Measurements from ENCODE around the gene NOB1. TPM values are rescaled to one million over a fixed set of nuclear protein-coding genes. Genes with fewer than 3 reads are reported as not detected.

The NOB1 gene
- 10 to 100 TPM; 20.6 to 36.0 TPM for total RNA-seq

GRCh38 chr16:69754469-69755310, at the start of gene NOB1:
Gene NOB1 (minus strand): TSS chr16:69754926. CDS start chr16:69754910, 16 bp downstream.

GRCh38 chr16:69761983-69762813, 7.5 kb upstream of the NOB1 start, which contains the start of gene WWP2:
Gene WWP2 (plus strand): TSS chr16:69762332. CDS start chr16:69787011, 24,679 bp downstream.

GRCh38 chr16:69726313-69727060, 28.2 kb downstream of the NOB1 start, which contains the start of gene NQO1:
Gene NQO1 (minus strand): TSS chr16:69726560. CDS start chr16:69726439, 121 bp downstream.

Small RNA genes within 50 kb of the gene (small RNA-seq; reads per million reads assigned to genes)
- 0 to 0.06 reads per million in 2 donors for gene RF00091

Other genes with a start within 250 kb of the NOB1 start
- 10 to 100 TPM; 20.0 to 21.3 TPM for gene NFAT5, start 189.0 kb downstream of the NOB1 start, total RNA-seq
- gene NQO1, start 28.4 kb downstream of the NOB1 start, total RNA-seq = 1,000 to 10,000 TPM in 1 of 2 donors, 100 to 1,000 TPM in 1; 492 to 2,225 TPM
- 10 to 100 TPM; 32.0 to 34.3 TPM for gene WWP2, start 7.4 kb upstream of the NOB1 start, total RNA-seq
- under 1 TPM; 0.67 to 0.69 TPM for gene CLEC18A, start 196.4 kb upstream of the NOB1 start, total RNA-seq

Data from melanocyte of skin (primary cell).